Tibial nerve (tissue), 4 donors: Measurements from ENCODE around the gene WDR18. TPM values are rescaled to one million over a fixed set of nuclear protein-coding genes. Genes with fewer than 3 reads are reported as not detected.

Experiments
- DNase-seq, 2 donors: peaks; one replicate each; pipeline ENCODE4 v3.0.0-alpha.2; 2019; ENCODE audit warnings: low spot score in 2 of 2
- H3K27ac ChIP-seq, 4 donors: fragments of 200-600 bp; sonication (generic) in 3 of 4; one replicate each; pipeline ENCODE4 v1.5.1; 2017 to 2019; ENCODE audit warnings: mild to moderate bottlenecking in 1 of 4
- H3K27me3 ChIP-seq, 2 donors: fragments of 200-600 bp; sonication (generic) in 1 of 2; one replicate each; pipeline versions ENCODE4 v1.5.1 to v1.6.0; 2017 to 2019
- H3K36me3 ChIP-seq, 3 donors: fragments of 200-600 bp; sonication (generic); one replicate each; pipeline ENCODE4 v1.5.1; 2018 to 2019
- H3K4me1 ChIP-seq, 4 donors: fragments of 200-600 bp; sonication (generic) in 3 of 4; one replicate each; pipeline ENCODE4 v1.5.1; 2017 to 2019
- H3K4me3 ChIP-seq, 4 donors: fragments of 200-600 bp; sonication (generic) in 3 of 4; one replicate each; pipeline ENCODE4 v1.5.1; 2017 to 2019; ENCODE audit warnings: mild to moderate bottlenecking in 1 of 4, moderate library complexity in 1 of 4
- H3K9me3 ChIP-seq, 4 donors: fragments of 200-600 bp; sonication (generic) in 3 of 4; one replicate each; pipeline ENCODE4 v1.5.1; 2017 to 2019
- EP300 ChIP-seq, 2 donors: sonication (generic); formaldehyde crosslinking; IDR thresholded peaks; one replicate each; pipeline ENCODE4 v1.6.1; 2017; ENCODE audit warnings: antibody characterized with exemption in 2 of 2, mild to moderate bottlenecking in 1 of 2
- POLR2A ChIP-seq, 2 donors: fragments of 450-650 bp; IDR thresholded peaks; one replicate each; pipeline ENCODE4 v1.6.1; 2017; ENCODE audit warnings: antibody characterized with exemption in 2 of 2, mild to moderate bottlenecking in 2 of 2, moderate library complexity in 2 of 2
- WGBS, 2 donors: methylation state at CpG; one replicate each; pipeline ENCODE4 v1.1.5; 2018; 5-methylcytosine and 5-hydroxymethylcytosine counted together
- total RNA-seq, 4 donors: library from RNA; depleted of rRNA; stranded (reverse); fragments of >200 nt; gene quantifications; one replicate each; pipeline ENCODE4 v1.1.0, GENCODE V29; 2016
- TF ChIP-seq, protein P1 (sequence below), 5 experiments: fragments of 200-600 bp in 3 of 5; fragments of 450-650 bp in 2 of 5; sonication (generic) in 3 of 5; IDR thresholded peaks; one replicate each; pipeline ENCODE4 v1.5.1; 2016 to 2019; ENCODE audit warnings: antibody characterized with exemption in 5 of 5, mild to moderate bottlenecking in 3 of 5, moderate library complexity in 2 of 5

Gene WDR18
- total RNA-seq, 4 donors from 2014 or later: 23.3 to 90.6 (median 52.8) TPM

DNA sequence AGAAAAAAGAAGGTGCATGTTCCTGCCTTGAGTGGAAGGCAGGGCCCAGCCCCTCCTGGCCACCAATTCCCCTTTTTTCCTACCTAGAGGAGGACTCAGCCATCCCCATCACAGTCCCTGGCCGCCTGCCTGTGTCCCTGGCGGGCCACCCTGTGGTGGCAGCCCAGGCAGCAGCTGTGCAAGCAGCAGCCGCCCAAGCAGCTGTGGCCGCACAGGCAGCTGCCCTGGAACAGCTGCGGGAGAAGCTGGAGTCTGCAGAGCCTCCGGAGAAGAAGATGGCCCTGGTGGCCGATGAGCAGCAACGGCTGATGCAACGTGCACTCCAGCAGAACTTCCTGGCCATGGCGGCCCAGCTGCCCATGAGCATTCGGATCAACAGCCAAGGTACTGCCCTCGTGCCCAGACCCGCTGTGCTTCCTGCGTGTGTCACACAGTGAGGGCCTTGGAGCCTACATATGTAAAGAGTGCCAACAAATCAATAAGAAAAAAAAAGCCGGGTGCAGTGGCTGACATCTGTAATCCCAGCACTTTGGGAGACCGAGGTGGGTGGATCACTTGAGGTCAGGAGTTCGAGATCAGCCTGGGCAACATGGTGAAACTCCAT, 17.6 kb upstream of the WDR18 start:
- WGBS, 2 donors: 86 to 93% methylated on average over 15 to 17 of the region's 17 CpGs
- no peak for TF ChIP-seq POLR2A (IDR thresholded peaks at IDR 0.05)
- TF ChIP-seq, protein P1, sequence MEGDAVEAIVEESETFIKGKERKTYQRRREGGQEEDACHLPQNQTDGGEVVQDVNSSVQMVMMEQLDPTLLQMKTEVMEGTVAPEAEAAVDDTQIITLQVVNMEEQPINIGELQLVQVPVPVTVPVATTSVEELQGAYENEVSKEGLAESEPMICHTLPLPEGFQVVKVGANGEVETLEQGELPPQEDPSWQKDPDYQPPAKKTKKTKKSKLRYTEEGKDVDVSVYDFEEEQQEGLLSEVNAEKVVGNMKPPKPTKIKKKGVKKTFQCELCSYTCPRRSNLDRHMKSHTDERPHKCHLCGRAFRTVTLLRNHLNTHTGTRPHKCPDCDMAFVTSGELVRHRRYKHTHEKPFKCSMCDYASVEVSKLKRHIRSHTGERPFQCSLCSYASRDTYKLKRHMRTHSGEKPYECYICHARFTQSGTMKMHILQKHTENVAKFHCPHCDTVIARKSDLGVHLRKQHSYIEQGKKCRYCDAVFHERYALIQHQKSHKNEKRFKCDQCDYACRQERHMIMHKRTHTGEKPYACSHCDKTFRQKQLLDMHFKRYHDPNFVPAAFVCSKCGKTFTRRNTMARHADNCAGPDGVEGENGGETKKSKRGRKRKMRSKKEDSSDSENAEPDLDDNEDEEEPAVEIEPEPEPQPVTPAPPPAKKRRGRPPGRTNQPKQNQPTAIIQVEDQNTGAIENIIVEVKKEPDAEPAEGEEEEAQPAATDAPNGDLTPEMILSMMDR (IDR thresholded peaks at IDR 0.05): no peak
- TF ChIP-seq EP300 (IDR thresholded peaks at IDR 0.05): no peak
- H3K27ac ChIP-seq: no peak overlapping the region
- peaks cover 0 to 67% (median 7%) of the 10 kb centered on the region in 3 donors for H3K36me3 ChIP-seq
- peaks cover 0 to 11% (median 3%) of the 10 kb centered on the region in 4 donors for H3K9me3 ChIP-seq
- peaks cover 0 to 3% (median 0%) of the 10 kb centered on the region in 4 donors for H3K4me1 ChIP-seq
- no peak overlapping the region for H3K4me3 ChIP-seq
- no peaks in the 10 kb centered on the region for H3K27me3 ChIP-seq
- no peak for DNase-seq

- no peak for DNase-seq
- no peak overlapping the region for H3K27ac ChIP-seq
- 93 to 95% methylated on average over 14 of the region's 14 CpGs for WGBS, 2 donors
These were observed 13.4 kb upstream of the WDR18 start for GRCh38 chr19:970695-971094.

GRCh38 chr19:971795-972194, 12.3 kb upstream of the WDR18 start:
- DNase-seq: no peak
- Histone ChIP-seq H3K4me3 (no peak overlapping the region), H3K27ac (no peak overlapping the region), H3K9me3 (peaks cover 0 to 14% (median 3%) of the 10 kb centered on the region in 4 donors), H3K36me3 (peaks cover 0 to 53% (median 12%) of the 10 kb centered on the region in 3 donors), H3K27me3 (no peaks in the 10 kb centered on the region), H3K4me1 (no peaks in the 10 kb centered on the region)
- 93% methylated on average over 24 of the region's 24 CpGs for WGBS, 2 donors
- no peak for TF ChIP-seq POLR2A (IDR thresholded peaks at IDR 0.05)
- TF ChIP-seq EP300 (IDR thresholded peaks at IDR 0.05): no peak
- TF ChIP-seq, protein P1 (IDR thresholded peaks at IDR 0.05): no peak

More at GRCh38 chr19:970695-971094, 13.4 kb upstream of the WDR18 start:
- Histone ChIP-seq H3K9me3 (peaks cover 0 to 14% (median 3%) of the 10 kb centered on the region in 4 donors), H3K4me1 (no peaks in the 10 kb centered on the region), H3K27me3 (no peaks in the 10 kb centered on the region), H3K36me3 (peaks cover 0 to 61% (median 12%) of the 10 kb centered on the region in 3 donors), H3K4me3 (no peak overlapping the region)
- TF ChIP-seq EP300 (IDR thresholded peaks at IDR 0.05) (no peak), POLR2A (IDR thresholded peaks at IDR 0.05) (no peak)
- TF ChIP-seq, protein P1 (IDR thresholded peaks at IDR 0.05): peak in 4 of 5 experiments; percentile 13 to 44 (median 23)

GRCh38 chr19:972281-972680, 11.9 kb upstream of the WDR18 start:
- TF ChIP-seq, protein P1 (IDR thresholded peaks at IDR 0.05): no peak
- TF ChIP-seq EP300 (IDR thresholded peaks at IDR 0.05) (no peak), POLR2A (IDR thresholded peaks at IDR 0.05) (no peak)
- peaks cover 0 to 14% (median 3%) of the 10 kb centered on the region in 4 donors for H3K9me3 ChIP-seq

DNA sequence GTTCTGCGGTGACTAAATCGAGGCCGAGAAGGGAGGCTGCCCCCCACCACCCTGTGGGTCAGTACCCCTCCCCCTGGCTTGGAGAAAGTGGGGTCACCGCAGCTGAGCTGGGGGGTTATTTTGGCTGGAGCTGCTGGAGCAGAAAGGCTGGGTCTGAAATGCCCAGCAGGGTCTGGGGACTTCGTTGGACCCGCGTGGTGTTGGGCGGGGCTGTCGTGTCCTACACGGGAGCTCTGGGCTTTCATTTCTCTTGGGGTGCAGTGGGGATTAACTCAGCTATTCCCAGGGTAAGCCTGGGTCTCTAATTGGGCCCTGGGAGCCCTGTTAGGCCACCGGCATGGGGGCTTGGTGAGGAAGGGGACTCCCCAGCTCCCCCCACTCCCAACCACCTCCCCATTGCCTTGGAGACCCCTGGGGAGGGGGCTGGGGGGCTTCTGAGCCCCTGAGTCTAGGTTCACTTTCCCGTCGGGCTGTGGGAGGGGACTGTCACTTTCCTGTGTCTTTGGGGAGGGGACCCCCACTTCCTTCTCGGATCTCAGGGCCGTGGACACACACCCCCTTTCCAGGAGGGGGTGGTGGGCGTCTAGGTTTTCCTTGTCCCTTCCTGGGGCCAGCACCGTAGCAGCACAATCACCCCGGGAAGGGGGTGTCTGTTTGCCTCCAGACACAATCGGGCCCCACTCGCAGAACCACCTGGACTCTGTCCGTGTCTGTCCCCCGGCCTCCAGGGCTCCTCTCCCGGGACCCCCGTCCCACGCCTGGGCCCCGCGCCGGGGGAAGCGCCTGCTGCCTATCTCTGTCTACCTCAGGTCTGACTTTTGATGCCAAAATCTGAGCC, 10.2 kb upstream of the WDR18 start:
- Histone ChIP-seq H3K36me3 (peaks cover 0 to 35% (median 8%) of the 10 kb centered on the region in 3 donors), H3K4me3 (no peak overlapping the region), H3K9me3 (peaks cover 0 to 14% (median 3%) of the 10 kb centered on the region in 4 donors), H3K27ac (no peak overlapping the region), H3K27me3 (no peaks in the 10 kb centered on the region), H3K4me1 (no peaks in the 10 kb centered on the region)
- TF ChIP-seq POLR2A (IDR thresholded peaks at IDR 0.05): no peak
- TF ChIP-seq EP300 (IDR thresholded peaks at IDR 0.05): no peak
- TF ChIP-seq, protein P1 (IDR thresholded peaks at IDR 0.05): no peak
- WGBS, 2 donors: 72 to 77% methylated on average over 29 of the region's 29 CpGs
- DNase-seq: no peak

More at GRCh38 chr19:972281-972680, 11.9 kb upstream of the WDR18 start:
- WGBS, 2 donors: 95 to 97% methylated on average over 6 of the region's 6 CpGs
- Histone ChIP-seq H3K27ac (no peak overlapping the region), H3K27me3 (no peaks in the 10 kb centered on the region), H3K4me1 (no peaks in the 10 kb centered on the region), H3K36me3 (peaks cover 0 to 48% (median 8%) of the 10 kb centered on the region in 3 donors), H3K4me3 (no peak overlapping the region)
- DNase-seq: no peak
